ENCODE data around the gene DCTD.

The DCTD gene

GRCh38 chr4:182930889-182931288 is 13.7 kb upstream of the DCTD start:
- Histone ChIP-seq H2AFZ (ENCODE audit: low read length, unreplicated experiment) (no peak overlapping the region), H3K79me2 (ENCODE audit: control insufficient read depth, insufficient read depth, low read length, unreplicated experiment) (no peaks in the 10 kb centered on the region), H3K4me3 (ENCODE audit: low read depth, low read length) (no peak overlapping the region), H3K27me3 (ENCODE audit: insufficient read depth, low read length) (no peaks in the 10 kb centered on the region), H3K27ac (ENCODE audit: low read depth, low read length) (no peak overlapping the region), H3K4me1 (ENCODE audit: control insufficient read depth, insufficient read depth, low read length, unreplicated experiment) (peaks cover 6% of the 10 kb centered on the region), H3K36me3 (ENCODE audit: insufficient read depth, low read length) (no peaks in the 10 kb centered on the region)

DNA sequence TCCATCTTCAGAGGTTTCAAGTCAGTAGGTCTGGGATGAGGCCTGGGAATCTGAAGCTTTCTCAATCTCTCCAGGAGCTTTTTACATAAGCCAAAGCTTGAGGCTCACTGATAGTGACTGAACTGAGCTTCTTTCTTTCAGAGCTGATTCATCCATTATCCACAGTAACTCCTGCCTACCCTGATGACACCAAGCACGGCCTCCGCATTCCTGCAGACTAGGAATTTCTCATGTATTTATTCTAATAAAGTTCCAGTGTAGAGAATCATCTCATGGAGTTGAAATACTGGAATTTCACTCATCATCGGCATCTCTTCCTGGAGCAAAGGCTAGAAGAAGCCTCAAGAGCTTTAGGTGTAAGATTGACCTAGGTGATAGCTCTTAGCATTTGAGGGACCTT is 12.1 kb upstream of the DCTD start:
- no peaks in the 10 kb centered on the region for H3K27me3 ChIP-seq (ENCODE audit: insufficient read depth, low read length)
- H3K4me1 ChIP-seq (ENCODE audit: control insufficient read depth, insufficient read depth, low read length, unreplicated experiment): peaks cover 6% of the 10 kb centered on the region
- H3K4me3 ChIP-seq (ENCODE audit: low read depth, low read length): no peak overlapping the region
- peak overlapping the region; percentile 31; the same call in 1 of the 2 replicates for H3K27ac ChIP-seq (ENCODE audit: low read depth, low read length)
- H3K36me3 ChIP-seq (ENCODE audit: insufficient read depth, low read length): no peaks in the 10 kb centered on the region
- H2AFZ ChIP-seq (ENCODE audit: low read length, unreplicated experiment): no peak overlapping the region
- H3K79me2 ChIP-seq (ENCODE audit: control insufficient read depth, insufficient read depth, low read length, unreplicated experiment): no peaks in the 10 kb centered on the region

DNA sequence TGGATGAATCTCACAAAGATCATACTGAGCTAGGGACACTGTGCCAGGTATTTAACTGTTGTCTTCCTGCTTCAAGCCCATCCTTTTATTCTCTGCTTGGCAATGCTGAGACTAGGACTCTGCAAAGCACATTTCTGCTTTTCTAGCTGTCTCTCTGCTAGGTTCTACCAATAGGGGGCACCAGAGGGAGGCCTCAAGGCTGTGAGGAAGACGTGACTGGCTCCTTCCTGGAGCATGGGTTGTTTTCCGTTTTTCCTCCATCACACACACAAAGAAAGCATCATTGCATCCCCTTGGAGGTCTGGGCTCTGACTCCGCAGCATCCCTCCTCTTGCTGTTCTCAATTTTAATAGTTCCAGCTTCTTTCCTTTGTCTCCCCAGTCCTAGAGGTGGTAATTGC is 10.9 kb upstream of the DCTD start:
- no peak overlapping the region for H3K4me3 ChIP-seq (ENCODE audit: low read depth, low read length)
- no peaks in the 10 kb centered on the region; the same call in 1 of the 2 replicates for H3K27me3 ChIP-seq (ENCODE audit: insufficient read depth, low read length)
- no peak overlapping the region for H2AFZ ChIP-seq (ENCODE audit: low read length, unreplicated experiment)
- H3K4me1 ChIP-seq (ENCODE audit: control insufficient read depth, insufficient read depth, low read length, unreplicated experiment): peaks cover 6% of the 10 kb centered on the region
- H3K36me3 ChIP-seq (ENCODE audit: insufficient read depth, low read length): no peaks in the 10 kb centered on the region
- no peak overlapping the region for H3K27ac ChIP-seq (ENCODE audit: low read depth, low read length)
- no peaks in the 10 kb centered on the region for H3K79me2 ChIP-seq (ENCODE audit: control insufficient read depth, insufficient read depth, low read length, unreplicated experiment)

DNA sequence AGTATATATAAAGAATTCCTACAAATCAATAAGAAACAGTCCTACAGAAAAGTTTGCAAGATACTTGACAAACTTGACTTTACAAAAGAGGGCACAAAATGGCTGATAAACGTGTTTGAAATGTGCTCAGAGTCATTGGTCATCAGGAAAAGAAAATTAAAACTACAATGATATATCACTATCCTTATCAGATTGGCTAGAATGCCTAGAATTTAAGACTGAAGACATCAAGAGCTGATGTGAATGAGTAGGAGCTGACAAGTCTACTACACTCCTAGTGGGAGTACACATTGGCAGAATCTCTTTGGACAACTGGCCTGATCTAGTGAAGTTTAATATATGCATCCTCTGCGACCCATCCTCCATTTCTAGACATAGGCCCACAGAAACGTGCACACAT is 10.3 kb upstream of the DCTD start:
- Histone ChIP-seq H3K27ac (ENCODE audit: low read depth, low read length) (no peak overlapping the region), H3K4me3 (ENCODE audit: low read depth, low read length) (no peak overlapping the region), H3K36me3 (ENCODE audit: insufficient read depth, low read length) (no peaks in the 10 kb centered on the region), H3K4me1 (ENCODE audit: control insufficient read depth, insufficient read depth, low read length, unreplicated experiment) (peaks cover 6% of the 10 kb centered on the region), H3K27me3 (ENCODE audit: insufficient read depth, low read length) (no peaks in the 10 kb centered on the region; the same call in 1 of the 2 replicates), H2AFZ (ENCODE audit: low read length, unreplicated experiment) (no peak overlapping the region), H3K79me2 (ENCODE audit: control insufficient read depth, insufficient read depth, low read length, unreplicated experiment) (no peaks in the 10 kb centered on the region)

DNA sequence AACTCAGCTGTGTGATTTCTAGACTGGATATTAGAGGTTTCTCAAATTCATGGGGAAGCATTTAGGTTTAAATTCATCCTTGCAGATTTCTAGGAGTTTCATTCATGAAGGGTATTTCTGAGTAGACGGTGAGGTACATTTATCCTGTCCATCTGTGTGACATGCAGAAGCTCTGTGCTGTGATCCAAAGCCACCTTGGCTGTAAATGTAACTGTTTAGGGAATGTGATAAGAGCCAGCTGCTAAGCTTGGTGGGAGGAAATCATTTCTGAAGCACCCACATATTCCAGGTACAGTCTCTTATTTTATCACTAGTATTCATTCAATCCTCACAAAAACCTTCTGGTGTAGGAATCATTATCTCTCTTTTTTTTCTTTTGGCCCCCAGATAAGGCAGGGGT is 8.7 kb upstream of the DCTD start:
- Histone ChIP-seq H3K4me3 (ENCODE audit: low read depth, low read length) (no peak overlapping the region), H3K36me3 (ENCODE audit: insufficient read depth, low read length) (no peaks in the 10 kb centered on the region), H3K27me3 (ENCODE audit: insufficient read depth, low read length) (no peaks in the 10 kb centered on the region; the same call in 1 of the 2 replicates), H3K4me1 (ENCODE audit: control insufficient read depth, insufficient read depth, low read length, unreplicated experiment) (peaks cover 6% of the 10 kb centered on the region), H3K27ac (ENCODE audit: low read depth, low read length) (no peak overlapping the region), H3K79me2 (ENCODE audit: control insufficient read depth, insufficient read depth, low read length, unreplicated experiment) (no peaks in the 10 kb centered on the region), H2AFZ (ENCODE audit: low read length, unreplicated experiment) (no peak overlapping the region)

DNA sequence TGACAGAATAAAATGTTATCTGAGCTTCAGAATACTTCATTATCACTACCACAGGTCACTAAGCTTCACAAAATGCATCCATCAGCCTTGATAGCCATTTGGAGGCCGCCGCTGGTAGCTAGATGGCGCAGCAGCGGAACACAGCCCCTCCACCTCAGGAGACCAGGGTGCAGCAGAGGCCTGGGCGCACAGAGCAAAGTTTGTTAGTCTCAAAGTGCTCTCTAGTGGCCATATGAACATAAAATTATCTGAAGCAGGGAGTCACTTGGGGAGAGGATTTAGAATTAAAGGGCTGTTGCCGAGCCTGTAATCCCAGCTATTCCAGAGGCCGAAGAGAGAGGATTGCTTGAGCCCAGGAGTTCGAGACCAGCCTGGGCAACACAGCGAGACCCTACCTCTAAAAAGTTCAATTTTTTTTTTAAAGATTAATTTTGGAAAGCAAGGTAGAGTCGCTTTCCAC is 8.1 kb upstream of the DCTD start:
- H3K4me3 ChIP-seq (ENCODE audit: low read depth, low read length): no peak overlapping the region
- H2AFZ ChIP-seq (ENCODE audit: low read length, unreplicated experiment): no peak overlapping the region
- no peaks in the 10 kb centered on the region for H3K36me3 ChIP-seq (ENCODE audit: insufficient read depth, low read length)
- H3K4me1 ChIP-seq (ENCODE audit: control insufficient read depth, insufficient read depth, low read length, unreplicated experiment): peaks cover 6% of the 10 kb centered on the region
- no peaks in the 10 kb centered on the region; the same call in 1 of the 2 replicates for H3K27me3 ChIP-seq (ENCODE audit: insufficient read depth, low read length)
- H3K27ac ChIP-seq (ENCODE audit: low read depth, low read length): no peak overlapping the region
- no peaks in the 10 kb centered on the region for H3K79me2 ChIP-seq (ENCODE audit: control insufficient read depth, insufficient read depth, low read length, unreplicated experiment)

DNA sequence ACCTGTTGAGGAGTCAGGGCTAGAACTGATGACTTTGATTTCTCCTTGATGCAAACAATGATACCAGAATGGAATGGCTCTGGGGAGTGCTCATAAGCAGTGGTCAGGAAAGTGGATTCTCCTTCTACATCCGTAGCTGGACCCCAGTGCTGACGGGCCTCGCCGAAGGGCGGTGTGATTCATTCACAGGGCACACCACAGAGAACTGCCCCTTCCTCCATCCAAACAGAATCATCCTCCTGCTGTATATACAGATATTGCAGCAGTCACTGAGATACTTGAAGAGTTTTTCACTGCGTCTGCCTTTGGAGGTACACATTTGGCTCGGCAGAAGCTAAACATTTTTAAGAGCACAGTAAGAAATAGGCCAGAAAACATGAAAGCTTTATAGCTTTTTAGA is 7.3 kb upstream of the DCTD start:
- Histone ChIP-seq H3K4me3 (ENCODE audit: low read depth, low read length) (no peak overlapping the region), H3K36me3 (ENCODE audit: insufficient read depth, low read length) (no peaks in the 10 kb centered on the region), H3K27ac (ENCODE audit: low read depth, low read length) (no peak overlapping the region), H3K79me2 (ENCODE audit: control insufficient read depth, insufficient read depth, low read length, unreplicated experiment) (no peaks in the 10 kb centered on the region), H2AFZ (ENCODE audit: low read length, unreplicated experiment) (no peak overlapping the region), H3K27me3 (ENCODE audit: insufficient read depth, low read length) (no peaks in the 10 kb centered on the region; the same call in 1 of the 2 replicates), H3K4me1 (ENCODE audit: control insufficient read depth, insufficient read depth, low read length, unreplicated experiment) (peaks cover 6% of the 10 kb centered on the region)

GRCh38 chr4:182923796-182924340 is 6.7 kb upstream of the DCTD start:
- H3K4me1 ChIP-seq (ENCODE audit: control insufficient read depth, insufficient read depth, low read length, unreplicated experiment): no peaks in the 10 kb centered on the region
- no peaks in the 10 kb centered on the region for H3K79me2 ChIP-seq (ENCODE audit: control insufficient read depth, insufficient read depth, low read length, unreplicated experiment)
- H2AFZ ChIP-seq (ENCODE audit: low read length, unreplicated experiment): no peak overlapping the region
- no peak overlapping the region for H3K4me3 ChIP-seq (ENCODE audit: low read depth, low read length)
- H3K36me3 ChIP-seq (ENCODE audit: insufficient read depth, low read length): no peaks in the 10 kb centered on the region
- H3K27ac ChIP-seq (ENCODE audit: low read depth, low read length): no peak overlapping the region
- no peaks in the 10 kb centered on the region; the same call in 1 of the 2 replicates for H3K27me3 ChIP-seq (ENCODE audit: insufficient read depth, low read length)

DNA sequence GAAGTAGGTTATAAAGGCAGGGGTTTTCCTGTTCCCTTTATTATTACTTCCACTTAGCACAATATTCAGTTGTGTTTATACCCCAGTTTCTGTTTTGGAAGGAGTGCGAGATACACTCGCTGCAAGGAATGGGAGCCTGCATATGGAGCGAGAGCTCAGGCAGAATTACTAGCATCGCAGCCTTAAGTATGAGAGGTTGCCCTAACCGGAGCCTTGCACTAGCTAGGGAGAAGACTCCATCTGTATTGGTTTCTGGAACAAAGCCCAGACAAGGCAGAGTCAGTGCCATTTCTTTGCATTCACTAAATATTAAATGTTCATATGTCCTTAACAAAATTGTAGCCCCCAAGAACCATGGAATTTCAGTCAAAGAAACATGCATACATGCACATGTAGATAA is 6.2 kb upstream of the DCTD start:
- Histone ChIP-seq H3K36me3 (ENCODE audit: insufficient read depth, low read length) (no peaks in the 10 kb centered on the region), H3K27ac (ENCODE audit: low read depth, low read length) (no peak overlapping the region), H3K4me1 (ENCODE audit: control insufficient read depth, insufficient read depth, low read length, unreplicated experiment) (peaks cover 5% of the 10 kb centered on the region), H2AFZ (ENCODE audit: low read length, unreplicated experiment) (no peak overlapping the region), H3K4me3 (ENCODE audit: low read depth, low read length) (no peak overlapping the region), H3K79me2 (ENCODE audit: control insufficient read depth, insufficient read depth, low read length, unreplicated experiment) (no peaks in the 10 kb centered on the region), H3K27me3 (ENCODE audit: insufficient read depth, low read length) (no peaks in the 10 kb centered on the region; the same call in 1 of the 2 replicates)

DNA sequence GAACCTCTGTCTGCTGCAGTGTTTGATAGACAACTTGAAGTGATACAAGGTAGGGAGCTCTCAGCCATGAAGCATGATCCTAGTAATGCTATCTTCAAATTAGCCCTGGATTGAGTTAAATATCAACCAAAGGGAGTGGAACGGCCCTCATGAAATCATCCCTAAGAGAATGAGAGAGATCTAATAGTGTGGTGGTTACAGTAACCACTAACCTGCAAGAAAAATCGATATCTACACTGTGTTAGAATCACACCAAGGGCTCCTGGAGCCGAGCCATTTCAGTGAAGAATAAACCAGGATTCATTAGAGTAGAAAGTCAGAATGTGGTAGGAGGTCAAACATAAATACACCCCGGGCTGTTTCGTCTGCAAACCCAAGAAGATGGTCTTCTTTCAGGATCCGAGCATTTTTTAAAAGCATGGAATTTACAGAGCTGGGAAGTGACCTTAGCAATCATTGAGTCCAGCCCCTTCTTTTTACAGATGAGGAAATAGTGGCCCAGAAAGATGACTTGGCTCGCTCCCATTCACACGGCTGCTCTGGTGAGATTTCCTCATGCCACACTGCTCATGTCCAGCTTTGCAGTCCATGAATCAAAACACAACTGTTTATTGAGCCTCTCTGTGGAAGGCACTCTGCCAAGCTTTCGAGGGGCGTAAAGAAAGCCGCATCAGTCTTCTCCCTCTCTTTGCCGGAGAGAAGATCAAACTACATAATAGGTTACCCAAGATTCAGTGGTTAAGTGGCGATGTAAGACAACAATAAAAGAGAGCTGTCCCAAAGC is 5.5 kb upstream of the DCTD start:
- H3K27ac ChIP-seq (ENCODE audit: low read depth, low read length): no peak overlapping the region
- H3K4me1 ChIP-seq (ENCODE audit: control insufficient read depth, insufficient read depth, low read length, unreplicated experiment): peaks cover 8% of the 10 kb centered on the region
- no peaks in the 10 kb centered on the region for H3K36me3 ChIP-seq (ENCODE audit: insufficient read depth, low read length)
- H3K79me2 ChIP-seq (ENCODE audit: control insufficient read depth, insufficient read depth, low read length, unreplicated experiment): no peaks in the 10 kb centered on the region
- H2AFZ ChIP-seq (ENCODE audit: low read length, unreplicated experiment): no peak overlapping the region
- H3K27me3 ChIP-seq (ENCODE audit: insufficient read depth, low read length): no peaks in the 10 kb centered on the region; the same call in 1 of the 2 replicates
- no peak overlapping the region for H3K4me3 ChIP-seq (ENCODE audit: low read depth, low read length)

DNA sequence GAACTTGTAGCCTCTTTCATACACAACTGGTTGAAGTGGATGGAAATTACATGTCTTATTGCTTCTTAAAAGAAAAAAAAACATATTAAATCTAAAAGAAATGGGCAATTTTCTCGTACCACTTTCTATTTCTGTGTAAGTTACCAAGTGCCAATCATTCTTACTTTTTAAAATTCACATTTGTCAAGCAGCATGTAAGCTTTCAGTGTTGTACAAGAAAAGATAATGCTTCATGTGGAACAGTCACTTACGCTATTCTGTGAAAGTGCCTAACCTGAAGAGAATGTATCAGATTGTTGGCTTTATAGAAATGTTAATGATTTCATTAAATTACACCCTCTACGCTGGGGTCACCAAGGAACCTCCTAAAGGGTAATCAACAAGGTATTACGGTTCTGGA is 4.4 kb upstream of the DCTD start:
- no peak overlapping the region for H2AFZ ChIP-seq (ENCODE audit: low read length, unreplicated experiment)
- peaks cover 8% of the 10 kb centered on the region for H3K4me1 ChIP-seq (ENCODE audit: control insufficient read depth, insufficient read depth, low read length, unreplicated experiment)
- H3K27ac ChIP-seq (ENCODE audit: low read depth, low read length): no peak overlapping the region
- H3K4me3 ChIP-seq (ENCODE audit: low read depth, low read length): no peak overlapping the region
- no peaks in the 10 kb centered on the region for H3K36me3 ChIP-seq (ENCODE audit: insufficient read depth, low read length)
- H3K27me3 ChIP-seq (ENCODE audit: insufficient read depth, low read length): no peaks in the 10 kb centered on the region; the same call in 1 of the 2 replicates
- peaks cover 2% of the 10 kb centered on the region for H3K79me2 ChIP-seq (ENCODE audit: control insufficient read depth, insufficient read depth, low read length, unreplicated experiment)
